Muscle of back (tissue), 11 donors: ENCODE data around the gene TMEM141. TPM values are rescaled to one million over a fixed set of nuclear protein-coding genes. Genes with fewer than 3 reads are reported as not detected.

ENCODE experiments used
- DNase-seq, 3 donors: peaks; one replicate each; pipeline versions ENCODE4 v3.0.0 to v3.0.0-alpha.2; 2013
- polyA plus RNA-seq, 10 donors: library from polyadenylated mRNA; unstranded; fragments of 120-200 nt; gene quantifications; one replicate each; pipeline ENCODE4 v1.2.1, GENCODE V29; 2013; ENCODE audit not compliant: insufficient read length in 10 of 10

TMEM141 gene
- polyA plus RNA-seq, 10 donors, result 24.8 to 43.7 (median 34.1) TPM

DNA sequence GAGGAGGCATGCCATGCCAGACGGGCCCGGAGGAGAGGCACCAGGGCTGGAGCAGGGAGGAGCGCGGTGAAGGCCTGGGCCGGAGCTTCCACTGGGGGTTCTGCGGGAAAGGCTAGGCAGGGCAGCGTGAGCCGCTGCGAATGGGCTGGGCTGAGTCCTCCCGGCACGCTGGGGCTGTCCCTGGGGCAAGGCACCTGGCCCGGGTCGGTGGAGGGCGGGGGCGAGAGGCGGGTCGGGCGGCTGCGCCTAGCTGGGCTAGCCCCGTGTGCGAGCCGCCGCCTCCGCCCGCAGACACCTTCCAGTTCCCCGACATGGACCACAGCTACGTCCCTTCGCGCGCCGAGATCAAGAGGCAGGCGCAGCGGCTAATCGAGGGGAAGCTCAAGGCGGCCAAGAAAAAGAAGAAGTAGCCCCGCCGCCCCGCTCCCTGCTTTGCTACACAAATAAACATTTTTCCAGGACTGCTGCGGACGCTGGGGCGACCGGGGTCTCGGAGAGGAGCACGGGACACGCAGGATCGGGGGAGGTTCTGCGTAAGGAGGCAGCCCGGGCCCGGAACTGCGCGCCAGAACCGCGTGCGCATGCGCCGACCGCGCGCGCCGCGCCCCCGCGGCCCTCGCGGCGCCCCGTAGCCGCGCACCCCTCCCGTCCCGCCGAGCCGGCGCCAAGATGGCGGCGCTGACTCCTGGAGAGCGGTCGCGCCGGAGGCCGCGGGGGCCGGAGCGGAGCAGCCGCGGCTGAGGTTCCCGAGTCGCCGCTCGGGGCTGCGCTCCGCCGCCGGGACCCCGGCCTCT lies 16.3 kb downstream of the TMEM141 start, which contains the start of gene RABL6:
Gene RABL6, plus strand, starts transcription at position 668 of the 794 bp plus-strand sequence. CDS start 249 bp downstream, outside the sequence.
- DNase-seq, result peak; percentile 76 to 94 (median 91)

DNA sequence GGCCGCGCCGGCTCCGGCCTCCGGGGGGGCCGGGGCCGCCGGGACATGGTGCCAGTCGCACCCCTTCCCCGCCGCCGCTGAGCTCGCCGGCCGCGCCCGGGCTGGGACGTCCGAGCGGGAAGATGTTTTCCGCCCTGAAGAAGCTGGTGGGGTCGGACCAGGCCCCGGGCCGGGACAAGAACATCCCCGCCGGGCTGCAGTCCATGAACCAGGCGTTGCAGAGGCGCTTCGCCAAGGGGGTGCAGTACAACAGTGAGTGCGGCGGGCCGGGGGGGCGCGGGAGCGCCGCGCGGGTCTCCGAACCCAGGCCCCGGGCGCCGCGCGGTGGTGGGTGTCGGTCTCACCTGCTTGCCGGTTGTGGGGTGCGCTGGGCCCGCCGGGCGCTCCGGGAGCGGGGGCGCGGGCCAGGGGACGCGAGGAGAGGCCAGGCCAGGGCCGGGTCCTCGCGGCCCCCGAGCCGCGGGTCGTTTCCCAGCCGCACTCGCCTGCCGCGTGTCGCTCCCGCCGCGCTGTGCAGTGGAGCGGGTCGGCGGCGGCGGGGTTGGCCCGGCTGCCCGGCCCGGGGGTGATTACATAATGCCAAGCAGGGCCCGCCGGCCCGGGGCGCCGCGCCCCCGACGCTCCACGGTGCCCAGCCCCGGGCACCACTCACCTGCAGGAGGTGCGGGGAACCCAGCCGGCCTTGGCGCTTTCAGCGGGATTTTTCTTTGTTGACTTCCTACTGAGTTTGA lies 17.1 kb downstream of the TMEM141 start:
- peak in 1 of 3 donors; percentile 50 for DNase-seq

DNA sequence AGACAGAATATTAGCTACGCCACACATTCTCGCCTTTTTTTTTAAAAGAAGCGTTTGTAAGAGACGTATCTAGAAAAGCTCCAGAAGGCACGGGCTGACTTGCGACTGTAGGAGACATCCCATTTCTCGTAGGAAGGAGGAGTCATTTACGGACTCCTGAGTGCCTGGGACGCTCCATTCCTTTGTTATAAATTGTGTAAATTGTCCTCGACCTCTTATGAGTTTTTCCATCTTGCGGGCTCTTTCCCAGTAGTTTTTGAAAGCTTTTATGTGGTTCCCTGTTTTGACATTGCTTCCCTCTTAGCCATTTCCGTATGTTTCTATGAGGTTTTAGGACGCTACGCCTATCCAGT lies 17.6 kb downstream of the TMEM141 start:
- no peak for DNase-seq

DNA sequence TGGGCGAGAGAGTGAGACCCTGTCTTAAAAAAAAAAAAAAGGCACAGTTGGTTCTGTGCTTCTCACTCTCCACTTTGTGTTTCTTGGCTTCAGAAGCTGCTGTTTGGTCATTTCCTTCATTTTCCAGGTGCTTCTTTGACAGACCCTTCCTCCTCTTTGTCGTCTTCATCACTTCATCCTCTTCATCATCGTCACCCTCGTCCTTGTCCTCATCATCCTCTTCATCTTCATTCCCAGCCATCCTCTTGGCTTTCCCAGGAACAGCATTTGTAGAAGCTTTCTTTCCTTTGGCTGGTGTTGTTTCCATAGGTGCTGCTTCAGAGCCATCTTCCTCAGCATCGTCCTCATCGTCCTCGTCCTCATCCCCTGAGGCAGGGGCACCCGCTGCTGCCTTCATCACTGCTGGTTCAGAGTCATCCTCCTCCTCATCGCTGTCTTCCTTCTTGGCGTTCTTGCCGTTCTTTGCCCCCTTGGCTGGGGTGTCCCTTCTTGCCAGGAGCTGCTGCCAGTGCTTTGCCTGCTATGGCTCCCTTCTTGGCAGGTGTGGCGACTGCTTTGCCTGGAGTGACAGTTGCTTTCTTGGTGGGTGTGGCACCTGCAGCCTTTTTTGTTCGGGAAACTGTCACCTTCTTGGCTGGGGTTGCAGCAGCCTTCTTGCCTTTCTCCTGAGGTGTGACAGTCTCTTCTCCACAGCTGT lies 23.7 kb downstream of the TMEM141 start:
- no peak for DNase-seq

DNA sequence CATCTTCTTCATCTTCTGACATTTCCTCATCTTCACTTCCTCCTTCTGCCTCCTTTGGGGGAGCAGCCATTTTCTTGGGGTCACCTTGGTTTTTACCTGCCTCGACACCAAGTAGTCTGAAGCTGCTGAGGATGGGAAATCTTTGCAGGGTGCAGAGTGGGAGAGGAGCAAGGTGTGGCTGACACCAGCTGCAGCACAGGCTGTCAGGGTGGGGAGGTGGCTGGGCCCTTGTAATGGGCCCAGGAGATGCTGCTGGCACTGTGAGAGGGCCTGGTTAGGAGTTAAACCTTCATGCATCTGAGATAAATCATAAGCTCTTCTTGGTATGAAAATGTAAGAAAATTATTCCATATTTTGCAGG lies 24.3 kb downstream of the TMEM141 start:
- DNase-seq, result no peak

DNA sequence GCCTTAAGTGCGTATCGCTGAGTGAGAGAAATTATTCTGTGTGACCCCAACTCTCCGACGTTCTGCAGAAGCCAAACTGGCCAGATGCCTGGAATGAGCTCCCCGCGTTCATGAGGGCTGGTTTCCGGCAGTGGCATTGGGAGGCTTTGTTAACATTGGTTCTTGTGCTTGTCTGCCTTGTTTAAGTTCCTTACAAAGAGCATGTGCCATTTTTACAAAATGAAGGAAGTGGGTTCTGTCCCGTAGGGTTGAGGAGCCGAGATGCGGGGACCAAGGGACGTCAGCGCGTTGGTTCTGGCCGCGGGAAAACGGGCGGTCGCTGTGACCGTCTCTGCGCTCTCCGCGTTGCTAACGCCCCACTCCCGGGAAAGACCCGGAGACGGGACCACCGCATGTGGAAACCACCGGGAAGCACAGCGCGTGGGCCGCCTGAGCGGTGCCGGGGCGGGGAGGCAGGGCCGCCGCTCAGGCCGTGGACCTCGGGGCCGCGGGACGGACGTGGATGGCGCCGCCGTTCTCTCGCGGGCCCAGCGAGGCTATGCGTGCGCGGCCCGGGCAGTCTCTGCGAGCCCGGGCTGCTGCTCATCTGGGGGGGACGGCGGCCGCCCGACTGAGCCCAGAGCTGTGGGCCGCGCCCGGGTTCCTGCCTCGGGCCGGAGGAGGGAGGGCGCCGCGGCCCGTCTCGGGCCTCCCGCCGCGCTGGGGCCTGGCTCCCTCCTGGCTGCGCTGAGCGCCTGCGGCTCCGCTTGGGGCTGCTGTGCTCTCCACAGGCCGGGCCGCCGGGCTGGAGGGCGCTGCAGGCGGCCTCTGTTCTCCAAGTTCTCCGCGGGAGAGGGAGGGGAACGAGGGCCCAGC lies 30.1 kb downstream of the TMEM141 start:
- DNase-seq, result peak in 1 of 3 donors; percentile 67

DNA sequence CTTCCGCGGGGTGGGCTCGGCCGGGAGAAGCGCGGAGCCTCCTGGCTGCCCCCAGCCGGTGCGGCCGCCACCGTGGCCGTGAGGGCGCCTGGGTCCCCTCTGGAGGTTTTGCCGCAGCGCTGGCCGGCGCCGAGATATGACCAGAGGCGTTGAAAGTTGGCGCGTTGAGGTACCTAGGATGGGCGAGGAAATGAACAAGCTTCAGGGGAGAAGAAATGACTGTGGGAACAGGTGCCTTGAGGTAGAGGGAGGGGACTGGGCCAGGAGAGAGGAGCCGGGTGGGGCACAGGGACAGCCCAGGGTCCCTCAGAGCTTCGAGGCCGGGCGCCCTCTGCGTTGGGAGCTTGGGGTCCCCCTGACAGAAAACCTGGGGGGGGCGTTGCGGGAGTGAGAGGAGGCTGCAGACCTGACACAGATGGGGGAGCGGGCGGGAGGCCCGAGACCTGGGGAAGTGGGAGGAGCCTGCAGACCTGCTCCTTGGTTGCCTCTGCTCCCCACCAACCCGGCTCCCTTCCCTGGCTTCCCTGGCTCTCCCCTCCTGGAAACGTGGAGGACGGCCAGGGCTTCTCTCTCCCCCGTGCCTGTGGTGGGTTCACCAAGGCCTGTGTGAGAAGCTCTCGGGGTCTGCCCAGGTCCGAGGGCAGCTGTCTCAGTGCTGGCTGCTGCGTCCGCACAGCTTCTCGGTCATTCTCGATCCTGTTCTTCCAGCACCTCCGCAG lies 30.8 kb downstream of the TMEM141 start:
- no peak for DNase-seq

DNA sequence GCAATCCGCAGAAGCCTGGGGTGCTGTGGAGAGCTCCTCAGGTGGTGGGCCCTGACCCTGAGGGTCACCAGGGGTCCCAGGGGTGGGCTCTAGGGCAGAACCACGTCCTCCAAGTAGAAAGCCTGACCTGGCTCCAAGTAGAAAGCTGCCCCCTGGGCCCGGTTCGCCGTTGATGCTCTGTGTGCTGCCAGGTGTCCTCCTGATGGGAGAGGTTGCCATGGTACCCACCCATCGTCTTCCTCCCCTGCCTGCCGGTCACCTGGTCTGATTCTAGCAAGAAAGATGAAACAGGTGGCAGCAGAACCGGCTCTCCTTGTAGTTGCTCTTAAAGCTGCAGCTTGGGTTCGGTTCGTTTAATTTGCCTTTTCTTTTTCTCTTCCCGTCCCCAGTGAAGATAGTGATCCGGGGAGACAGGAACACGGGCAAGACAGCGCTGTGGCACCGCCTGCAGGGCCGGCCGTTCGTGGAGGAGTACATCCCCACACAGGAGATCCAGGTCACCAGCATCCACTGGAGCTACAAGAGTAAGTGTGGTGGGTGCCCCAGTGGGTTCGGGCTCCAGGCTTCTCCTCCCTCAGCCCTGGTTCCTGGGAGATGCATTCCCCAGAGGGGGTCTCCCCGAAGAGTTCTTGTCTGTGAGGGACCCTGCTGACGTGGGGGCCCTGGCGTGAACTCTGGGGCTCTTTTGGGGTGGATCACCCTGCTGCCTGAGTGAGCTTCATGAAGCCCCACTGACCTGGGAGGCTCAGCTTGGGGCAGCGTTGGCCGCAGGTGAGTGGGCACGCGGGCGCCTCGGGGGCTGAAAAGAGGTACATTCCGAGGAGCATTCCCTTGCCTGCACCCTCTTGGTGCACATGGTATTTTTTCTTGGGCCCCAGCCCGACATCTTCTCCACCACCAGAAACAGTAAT lies 32.2 kb downstream of the TMEM141 start:
- no peak for DNase-seq

DNA sequence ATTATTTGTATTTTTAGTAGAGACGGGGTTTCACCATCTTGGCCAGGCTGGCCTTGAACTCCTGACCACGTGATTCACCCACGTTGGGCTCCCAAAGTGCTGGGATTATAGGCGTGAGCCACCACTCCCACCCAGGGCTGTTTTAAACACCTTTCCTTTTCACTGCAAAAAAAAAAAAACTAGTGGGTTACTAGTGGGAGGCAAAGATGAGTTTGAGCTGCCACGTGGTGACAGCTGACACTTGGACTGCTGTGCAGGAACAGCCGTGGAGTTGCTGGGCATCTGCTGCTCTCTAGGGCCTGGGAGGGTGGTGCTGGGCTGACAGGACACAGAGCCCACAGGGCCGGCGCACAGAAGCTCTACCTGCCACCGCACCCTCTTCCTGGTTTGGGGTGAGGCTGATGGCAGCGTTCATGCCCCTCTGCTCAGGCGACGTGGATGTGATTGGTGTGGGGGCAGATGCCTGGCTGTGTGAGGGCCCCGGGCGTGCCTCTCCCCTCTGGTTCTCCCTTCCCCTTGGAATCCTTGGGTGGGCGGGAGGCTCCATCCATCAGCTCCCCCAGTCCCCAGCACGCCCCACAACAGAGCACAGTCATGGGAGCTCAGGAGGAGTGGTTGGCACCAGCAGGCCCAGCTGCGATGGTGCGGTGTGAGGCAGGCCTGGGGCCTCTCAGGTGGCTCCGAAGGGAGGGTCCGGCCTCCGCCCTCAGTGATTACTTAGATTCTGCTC lies 33.5 kb downstream of the TMEM141 start:
- no peak for DNase-seq

DNA sequence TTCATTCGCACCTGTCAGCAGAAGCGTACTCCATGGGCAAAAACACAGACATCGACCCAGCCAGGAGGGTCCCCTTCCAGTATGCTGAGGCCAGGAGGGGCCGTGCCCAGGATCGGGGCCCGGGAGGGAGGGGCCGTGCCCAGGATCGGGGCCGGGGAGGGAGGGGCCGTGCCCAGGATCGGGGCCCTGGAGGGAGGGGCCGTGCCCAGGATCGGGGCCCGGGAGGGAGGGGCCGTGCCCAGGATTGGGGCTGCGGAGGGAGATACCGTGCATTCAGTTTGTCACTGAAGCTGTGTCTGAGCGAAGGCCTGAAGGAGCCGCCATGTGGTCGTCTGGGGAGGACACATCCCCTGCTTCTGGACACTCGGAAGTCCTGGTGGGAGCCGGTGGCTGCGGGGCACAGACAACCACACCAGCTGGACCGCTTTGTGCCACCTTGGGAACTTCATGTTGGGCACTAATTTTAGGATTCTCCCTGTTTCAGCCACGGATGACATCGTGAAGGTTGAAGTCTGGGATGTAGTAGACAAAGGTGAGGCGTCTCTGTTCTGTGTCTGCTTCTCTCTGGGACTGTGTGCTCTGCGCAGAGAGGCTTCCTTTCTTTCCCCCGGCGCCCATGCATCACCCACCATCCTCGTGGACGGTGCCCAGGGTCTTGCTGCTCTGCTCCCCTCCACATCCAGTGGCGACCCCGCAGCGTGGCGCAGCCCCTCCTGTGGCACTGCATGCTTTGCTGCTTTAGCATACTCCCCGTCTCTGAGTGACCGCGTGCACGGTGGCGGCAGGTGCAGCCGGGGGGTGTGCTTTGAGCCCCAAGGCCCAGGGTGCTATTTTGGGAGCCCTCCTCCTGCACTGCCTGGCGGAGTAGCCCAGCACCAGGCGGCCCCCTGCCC lies 34.4 kb downstream of the TMEM141 start:
- DNase-seq, result no peak

DNA sequence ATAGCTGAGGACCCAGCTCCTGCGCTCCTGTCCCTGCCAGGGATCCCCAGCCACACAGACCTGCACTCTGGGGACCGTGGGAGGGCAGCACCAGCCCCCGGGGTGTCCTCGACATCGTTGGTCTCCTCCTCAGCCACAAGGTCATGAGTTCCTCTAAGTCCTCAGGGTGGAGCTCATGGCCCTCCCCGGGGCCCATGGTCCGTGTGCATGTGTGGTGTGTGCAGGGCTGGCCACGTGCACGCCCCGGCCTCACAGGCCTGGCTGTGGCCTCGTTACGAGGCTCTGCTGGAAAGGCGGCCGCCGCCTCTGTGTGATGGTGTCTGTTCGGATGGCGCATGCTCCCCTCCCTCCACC lies 35.0 kb downstream of the TMEM141 start:
- no peak for DNase-seq

DNA sequence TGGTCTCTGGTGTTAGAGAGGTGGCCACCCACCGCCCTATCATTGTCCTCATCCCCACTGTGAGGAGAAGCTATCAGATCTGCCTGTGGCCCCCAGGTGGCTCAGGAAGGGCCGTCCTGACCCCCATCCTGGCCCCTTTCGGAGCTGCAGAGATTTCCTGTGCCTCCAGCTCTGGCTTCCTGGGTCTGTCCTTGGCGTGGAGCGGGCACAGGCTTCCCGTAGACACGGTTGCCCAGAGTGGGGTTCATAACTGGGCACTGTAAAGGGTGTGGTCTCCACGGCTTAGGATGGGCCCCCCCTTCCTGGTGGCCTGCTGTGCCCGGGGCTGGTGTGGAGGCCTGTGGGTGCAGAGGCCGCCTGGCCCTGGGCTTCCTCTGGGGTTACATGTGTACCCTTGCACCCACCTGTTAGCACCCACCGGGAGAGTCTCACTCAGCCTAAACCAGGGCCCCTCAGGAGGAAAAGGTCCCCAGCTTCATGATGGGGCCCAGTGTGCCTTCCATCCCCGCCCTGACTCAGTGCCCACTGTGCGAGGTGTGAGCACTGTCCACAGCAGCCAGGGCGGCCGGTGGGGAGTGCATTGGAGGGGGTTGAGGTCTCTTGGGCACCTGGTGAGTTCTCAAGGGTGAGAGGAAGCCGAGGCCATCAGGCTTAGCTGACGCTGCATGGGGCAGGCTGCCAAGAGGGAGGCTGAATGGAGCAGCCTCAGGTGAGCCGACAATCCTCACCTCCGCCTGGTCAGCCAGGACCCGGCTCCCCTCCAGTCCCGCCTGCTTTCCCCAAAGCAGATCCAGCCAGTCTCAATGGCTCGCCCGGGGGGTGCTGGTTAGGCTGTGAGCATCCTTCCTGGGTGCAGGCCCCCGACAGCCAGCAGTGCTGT lies 35.8 kb downstream of the TMEM141 start:
- no peak for DNase-seq

DNA sequence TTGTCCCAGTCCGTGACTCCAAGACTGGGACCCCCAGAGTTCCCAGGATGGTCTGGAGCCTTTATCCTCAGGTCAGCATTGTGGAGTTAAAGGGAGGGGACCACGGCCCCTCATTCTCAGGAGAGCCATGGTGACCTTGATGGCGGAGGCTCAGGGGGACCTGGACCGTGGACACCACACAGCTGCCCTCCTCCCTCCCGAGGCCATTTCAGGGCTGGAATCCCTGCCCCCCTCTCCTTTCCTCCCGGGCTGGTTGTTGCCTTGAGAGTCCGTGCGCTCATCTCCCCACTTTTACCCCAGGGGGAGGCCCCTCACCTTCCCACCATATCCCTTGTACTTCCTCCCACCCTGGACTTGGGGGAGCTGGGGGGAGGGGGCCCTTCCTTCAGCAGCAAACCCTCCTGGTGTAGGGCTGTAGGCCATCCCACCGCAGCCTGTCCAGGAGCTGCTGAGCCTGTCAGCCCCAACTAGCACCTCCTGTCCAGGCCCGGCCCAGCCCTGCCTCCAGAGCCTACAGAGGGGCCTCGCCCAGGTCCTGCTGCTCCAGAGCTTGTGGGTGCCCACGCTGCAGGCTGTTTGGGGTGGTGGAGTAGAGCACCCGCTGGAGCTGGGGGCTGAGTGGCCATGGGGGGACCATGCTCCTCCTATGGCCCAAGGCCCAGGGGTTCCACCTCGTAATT lies 36.8 kb downstream of the TMEM141 start:
- DNase-seq, result no peak

DNA sequence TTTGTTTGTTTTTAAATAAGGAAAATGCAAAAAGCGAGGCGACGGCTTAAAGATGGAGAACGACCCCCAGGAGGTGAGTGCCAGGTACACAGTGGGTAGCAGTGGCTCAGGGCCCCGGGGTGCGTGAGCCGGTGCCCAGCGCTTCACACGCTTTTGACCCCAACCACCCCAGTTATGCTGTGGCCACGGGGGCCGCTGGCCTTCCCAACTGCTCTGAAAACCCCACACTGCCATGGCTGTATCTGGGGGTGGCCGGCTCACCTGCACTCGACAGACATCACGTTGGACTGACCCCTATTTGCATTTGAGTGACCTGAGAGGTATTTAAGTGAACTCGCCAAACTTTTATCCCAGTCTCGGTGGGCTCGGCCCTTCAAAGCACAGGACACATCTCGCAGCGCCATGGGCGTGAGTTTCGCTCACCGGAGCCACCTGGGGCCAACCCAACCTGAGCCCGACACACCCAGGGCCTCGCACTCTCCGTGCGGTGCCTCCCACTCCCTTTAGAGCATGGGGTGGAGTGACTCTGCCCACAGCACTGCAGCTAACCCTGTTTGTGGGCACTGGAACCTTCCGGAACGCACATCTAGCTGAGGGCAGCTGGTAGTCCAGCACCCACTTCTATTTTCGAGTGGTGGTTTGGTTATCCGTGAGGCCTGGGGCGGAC lies 37.5 kb downstream of the TMEM141 start:
- no peak for DNase-seq

DNA sequence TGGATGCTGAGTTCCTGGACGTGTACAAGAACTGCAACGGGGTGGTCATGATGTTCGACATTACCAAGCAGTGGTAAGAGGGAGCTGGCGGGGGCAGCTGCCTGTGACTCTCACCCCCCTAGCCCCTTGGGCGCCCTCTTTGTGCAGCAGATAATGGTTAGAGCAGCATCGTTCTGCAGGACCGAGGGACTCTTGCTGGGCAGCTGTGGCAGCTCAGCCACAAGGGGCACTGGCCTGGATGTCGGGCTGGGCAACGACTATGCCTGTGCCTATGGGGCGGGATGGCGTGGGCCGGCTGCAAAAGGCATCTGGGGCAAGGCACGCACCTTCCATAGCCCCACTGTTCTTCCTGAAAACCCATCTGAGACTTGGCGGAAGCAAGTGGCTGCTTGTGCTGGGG lies 38.3 kb downstream of the TMEM141 start:
- no peak for DNase-seq
